ENCODE measurements around the gene ZNF654. TPM values are rescaled to one million over a fixed set of nuclear protein-coding genes. Genes with fewer than 3 reads are reported as not detected.

Gene ZNF654
- total and polyA plus RNA-seq, 2 experiments from 2014 or later = 6.2 to 7.5 TPM

DNA sequence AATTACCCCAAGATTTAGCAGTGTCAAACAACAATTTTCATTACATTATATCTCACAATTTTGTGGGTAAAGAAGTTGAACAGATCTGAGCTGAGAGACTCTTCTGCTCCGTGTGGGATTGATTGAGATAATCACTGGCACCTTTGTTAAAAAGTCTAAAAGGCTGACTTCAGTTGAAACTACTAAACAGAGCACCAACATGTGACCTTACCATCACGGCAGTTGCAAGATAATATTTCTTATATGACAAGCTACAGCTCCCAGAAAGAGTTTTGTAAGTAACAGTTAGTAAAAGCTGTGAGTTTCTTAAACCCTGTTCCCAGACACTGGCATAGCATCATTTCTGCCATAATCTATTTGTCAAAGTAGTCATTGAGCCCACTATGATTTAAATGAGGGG is 25.2 kb upstream of the ZNF654 start:
- Histone ChIP-seq H3K36me3 (ENCODE audit: insufficient read depth) (no peaks in the 10 kb centered on the region), H3K27ac (ENCODE audit: low read depth) (no peak overlapping the region), H3K9me2 (ENCODE audit: insufficient read depth) (peaks cover 4% of the 10 kb centered on the region; the same call in 1 of the 2 replicates), H3K4me3 (no peak overlapping the region), H3K4me2 (no peak overlapping the region), H3K4me1 (ENCODE audit: insufficient read depth) (no peaks in the 10 kb centered on the region), H2AFZ (no peak overlapping the region), H3F3A (replicated peaks; ENCODE audit: low read depth) (no peaks in the 10 kb centered on the region), H4K20me1 (replicated peaks; ENCODE audit: insufficient read depth) (no peaks in the 10 kb centered on the region), H3K27me3 (ENCODE audit: insufficient read depth) (no peaks in the 10 kb centered on the region), H3K79me2 (replicated peaks; ENCODE audit: insufficient read depth) (no peaks in the 10 kb centered on the region)
- Mint-ChIP-seq H3K9me3 (no peaks in the 10 kb centered on the region), H3K27ac (no peak overlapping the region), H3K4me1 (peaks cover 3% of the 10 kb centered on the region; the same call in 1 of the 3 replicates), H3K4me3 (no peak overlapping the region), H3K27me3 (ENCODE audit: insufficient read depth, low read depth, poor library complexity) (no peaks in the 10 kb centered on the region), H3K36me3 (ENCODE audit: low read depth) (no peaks in the 10 kb centered on the region)
- TF ChIP-seq, protein P1, sequence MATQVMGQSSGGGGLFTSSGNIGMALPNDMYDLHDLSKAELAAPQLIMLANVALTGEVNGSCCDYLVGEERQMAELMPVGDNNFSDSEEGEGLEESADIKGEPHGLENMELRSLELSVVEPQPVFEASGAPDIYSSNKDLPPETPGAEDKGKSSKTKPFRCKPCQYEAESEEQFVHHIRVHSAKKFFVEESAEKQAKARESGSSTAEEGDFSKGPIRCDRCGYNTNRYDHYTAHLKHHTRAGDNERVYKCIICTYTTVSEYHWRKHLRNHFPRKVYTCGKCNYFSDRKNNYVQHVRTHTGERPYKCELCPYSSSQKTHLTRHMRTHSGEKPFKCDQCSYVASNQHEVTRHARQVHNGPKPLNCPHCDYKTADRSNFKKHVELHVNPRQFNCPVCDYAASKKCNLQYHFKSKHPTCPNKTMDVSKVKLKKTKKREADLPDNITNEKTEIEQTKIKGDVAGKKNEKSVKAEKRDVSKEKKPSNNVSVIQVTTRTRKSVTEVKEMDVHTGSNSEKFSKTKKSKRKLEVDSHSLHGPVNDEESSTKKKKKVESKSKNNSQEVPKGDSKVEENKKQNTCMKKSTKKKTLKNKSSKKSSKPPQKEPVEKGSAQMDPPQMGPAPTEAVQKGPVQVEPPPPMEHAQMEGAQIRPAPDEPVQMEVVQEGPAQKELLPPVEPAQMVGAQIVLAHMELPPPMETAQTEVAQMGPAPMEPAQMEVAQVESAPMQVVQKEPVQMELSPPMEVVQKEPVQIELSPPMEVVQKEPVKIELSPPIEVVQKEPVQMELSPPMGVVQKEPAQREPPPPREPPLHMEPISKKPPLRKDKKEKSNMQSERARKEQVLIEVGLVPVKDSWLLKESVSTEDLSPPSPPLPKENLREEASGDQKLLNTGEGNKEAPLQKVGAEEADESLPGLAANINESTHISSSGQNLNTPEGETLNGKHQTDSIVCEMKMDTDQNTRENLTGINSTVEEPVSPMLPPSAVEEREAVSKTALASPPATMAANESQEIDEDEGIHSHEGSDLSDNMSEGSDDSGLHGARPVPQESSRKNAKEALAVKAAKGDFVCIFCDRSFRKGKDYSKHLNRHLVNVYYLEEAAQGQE (IDR thresholded peaks at IDR 0.05; ENCODE audit: unreplicated experiment) = no peak
- TF ChIP-seq ZNF331 (CRISPR knock-in tag; IDR thresholded peaks at IDR 0.05; ENCODE audit: low read depth) (no peak), CREB1 (CRISPR knock-in tag; IDR thresholded peaks at IDR 0.05; ENCODE audit: low read depth) (no peak)
- TF ChIP-seq, protein P2, sequence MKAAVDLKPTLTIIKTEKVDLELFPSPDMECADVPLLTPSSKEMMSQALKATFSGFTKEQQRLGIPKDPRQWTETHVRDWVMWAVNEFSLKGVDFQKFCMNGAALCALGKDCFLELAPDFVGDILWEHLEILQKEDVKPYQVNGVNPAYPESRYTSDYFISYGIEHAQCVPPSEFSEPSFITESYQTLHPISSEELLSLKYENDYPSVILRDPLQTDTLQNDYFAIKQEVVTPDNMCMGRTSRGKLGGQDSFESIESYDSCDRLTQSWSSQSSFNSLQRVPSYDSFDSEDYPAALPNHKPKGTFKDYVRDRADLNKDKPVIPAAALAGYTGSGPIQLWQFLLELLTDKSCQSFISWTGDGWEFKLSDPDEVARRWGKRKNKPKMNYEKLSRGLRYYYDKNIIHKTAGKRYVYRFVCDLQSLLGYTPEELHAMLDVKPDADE (IDR thresholded peaks at IDR 0.05) = no peak
- no peak for ATAC-seq
- no peak for DNase-seq (ENCODE audit: low spot score)

DNA sequence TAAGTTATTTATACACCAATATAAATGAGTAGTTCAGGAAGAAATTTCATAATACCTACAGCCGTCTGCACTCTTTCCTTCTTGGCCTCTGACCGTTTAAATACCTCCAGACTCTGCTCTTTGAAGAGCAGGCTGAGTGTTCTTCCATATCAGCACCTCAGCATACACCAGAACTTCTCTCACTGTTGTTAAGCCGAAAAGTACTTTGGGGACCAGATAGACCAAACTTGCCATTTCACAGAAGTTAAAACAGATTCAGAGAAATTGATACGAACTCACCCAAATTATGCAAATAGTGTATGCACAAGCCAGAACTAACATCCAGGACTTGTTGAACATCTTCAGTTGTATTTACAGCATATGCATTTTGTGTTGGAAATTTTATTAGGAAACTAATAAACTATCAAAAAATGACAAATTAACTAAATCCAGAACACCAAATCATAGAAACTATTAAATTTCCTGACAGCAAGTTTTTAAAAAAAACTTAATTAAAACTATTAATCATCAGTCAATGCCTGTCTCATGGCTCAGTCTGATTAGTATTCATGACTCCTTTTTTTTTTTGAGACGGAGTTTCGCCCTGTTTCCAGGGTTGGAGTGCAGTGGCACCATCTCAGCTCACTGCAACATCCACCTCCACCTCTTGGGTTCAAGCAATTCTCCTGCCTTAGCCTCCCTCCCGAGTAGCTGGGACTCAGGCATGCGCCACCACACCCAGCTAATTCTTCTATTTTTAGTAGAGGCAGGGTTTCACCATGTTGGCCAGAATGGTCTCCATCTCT is 24.4 kb upstream of the ZNF654 start:
- H3K4me1 ChIP-seq (ENCODE audit: insufficient read depth) = no peaks in the 10 kb centered on the region
- no peak overlapping the region for H3K27ac ChIP-seq (ENCODE audit: low read depth)
- H3K4me3 ChIP-seq = no peak overlapping the region
- no peak overlapping the region for H3K27ac Mint-ChIP-seq
- H3K4me1 Mint-ChIP-seq = peaks cover 3% of the 10 kb centered on the region; the same call in 1 of the 3 replicates
- H3K9me3 Mint-ChIP-seq = no peaks in the 10 kb centered on the region
- no peak overlapping the region for H3K4me2 ChIP-seq
- no peak overlapping the region for H2AFZ ChIP-seq
- H3K79me2 ChIP-seq (replicated peaks; ENCODE audit: insufficient read depth) = no peaks in the 10 kb centered on the region
- ATAC-seq (no peak), DNase-seq (ENCODE audit: low spot score) (no peak)
- peaks cover 9% of the 10 kb centered on the region for H3K9me2 ChIP-seq (ENCODE audit: insufficient read depth)
- H3K27me3 ChIP-seq (ENCODE audit: insufficient read depth) = no peaks in the 10 kb centered on the region
- H3K36me3 Mint-ChIP-seq (ENCODE audit: low read depth) = no peaks in the 10 kb centered on the region
- no peaks in the 10 kb centered on the region for H3K27me3 Mint-ChIP-seq (ENCODE audit: insufficient read depth, low read depth, poor library complexity)
- no peaks in the 10 kb centered on the region for H4K20me1 ChIP-seq (replicated peaks; ENCODE audit: insufficient read depth)
- no peaks in the 10 kb centered on the region for H3F3A ChIP-seq (replicated peaks; ENCODE audit: low read depth)
- H3K36me3 ChIP-seq (ENCODE audit: insufficient read depth) = no peaks in the 10 kb centered on the region
- no peak overlapping the region for H3K4me3 Mint-ChIP-seq
- TF ChIP-seq CREB1 (CRISPR knock-in tag; IDR thresholded peaks at IDR 0.05; ENCODE audit: low read depth) (no peak), NANOG (IDR thresholded peaks at IDR 0.05; ENCODE audit: borderline replicate concordance) (no peak), EZH2 (IDR thresholded peaks at IDR 0.05; ENCODE audit: low read depth, unreplicated experiment) (no peak), POLR2AphosphoS5 (IDR thresholded peaks at IDR 0.05; ENCODE audit: low read depth) (no peak), EZH2phosphoT487 (IDR thresholded peaks at IDR 0.05; ENCODE audit: unreplicated experiment) (no peak), STAT1 (IDR thresholded peaks at IDR 0.05; ENCODE audit: unreplicated experiment) (no peak), ZNF114 (CRISPR knock-in tag; IDR thresholded peaks at IDR 0.05) (no peak)
- TF ChIP-seq, protein P3, sequence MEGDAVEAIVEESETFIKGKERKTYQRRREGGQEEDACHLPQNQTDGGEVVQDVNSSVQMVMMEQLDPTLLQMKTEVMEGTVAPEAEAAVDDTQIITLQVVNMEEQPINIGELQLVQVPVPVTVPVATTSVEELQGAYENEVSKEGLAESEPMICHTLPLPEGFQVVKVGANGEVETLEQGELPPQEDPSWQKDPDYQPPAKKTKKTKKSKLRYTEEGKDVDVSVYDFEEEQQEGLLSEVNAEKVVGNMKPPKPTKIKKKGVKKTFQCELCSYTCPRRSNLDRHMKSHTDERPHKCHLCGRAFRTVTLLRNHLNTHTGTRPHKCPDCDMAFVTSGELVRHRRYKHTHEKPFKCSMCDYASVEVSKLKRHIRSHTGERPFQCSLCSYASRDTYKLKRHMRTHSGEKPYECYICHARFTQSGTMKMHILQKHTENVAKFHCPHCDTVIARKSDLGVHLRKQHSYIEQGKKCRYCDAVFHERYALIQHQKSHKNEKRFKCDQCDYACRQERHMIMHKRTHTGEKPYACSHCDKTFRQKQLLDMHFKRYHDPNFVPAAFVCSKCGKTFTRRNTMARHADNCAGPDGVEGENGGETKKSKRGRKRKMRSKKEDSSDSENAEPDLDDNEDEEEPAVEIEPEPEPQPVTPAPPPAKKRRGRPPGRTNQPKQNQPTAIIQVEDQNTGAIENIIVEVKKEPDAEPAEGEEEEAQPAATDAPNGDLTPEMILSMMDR (conservative IDR thresholded peaks at IDR 0.05; ENCODE audit: low read depth in 2 of 2) = no peak
